ENCODE results near the gene EIF2S1. TPM values are rescaled to one million over a fixed set of nuclear protein-coding genes. Genes with fewer than 3 reads are reported as not detected.
"Not testable (repeated sequence)": the region's sequence is repeated elsewhere in the genome, so short reads cannot be mapped to it uniquely, and the experiment has no call there.

EIF2S1 gene
- total RNA-seq = 145 TPM

DNA sequence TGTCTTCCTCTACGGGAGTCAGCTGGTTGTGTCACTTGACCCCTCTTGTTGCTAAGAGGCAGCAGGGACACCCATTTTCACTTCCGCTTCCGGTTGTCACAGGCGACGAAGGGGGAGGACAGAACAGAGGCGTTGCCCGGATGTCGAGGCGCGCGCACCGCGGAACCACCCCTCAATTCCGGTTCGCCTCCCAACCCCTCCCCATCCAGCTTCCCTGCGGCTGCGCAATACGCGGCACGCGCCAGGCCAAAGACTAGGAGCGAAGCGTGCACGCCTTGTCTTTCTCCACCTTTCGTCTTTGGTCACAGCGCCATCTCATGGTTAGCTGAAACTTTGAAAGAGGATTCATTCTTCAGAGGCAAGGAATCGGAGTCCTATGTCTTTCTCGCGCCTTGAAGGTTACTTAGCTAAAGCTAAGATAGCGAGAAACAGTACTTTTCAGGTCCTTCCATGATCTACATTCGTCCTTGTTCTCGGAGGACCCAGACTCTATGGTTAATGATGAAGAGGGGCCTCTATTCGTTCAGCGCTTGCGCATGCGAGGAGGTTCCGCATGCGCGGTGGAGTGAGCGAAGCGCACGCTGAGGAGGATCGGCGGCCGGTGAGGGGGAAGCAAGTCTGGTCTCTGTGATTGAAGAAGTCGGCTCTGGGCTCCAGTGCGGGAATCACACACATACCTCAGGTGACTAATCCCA lies at the start of gene EIF2S1, which contains the start of gene ATP6V1D:
EIF2S1 (plus strand) TSS at position 554 of the 695 bp plus-strand sequence. CDS start 4,440 bp downstream, outside the sequence.
ATP6V1D (minus strand) TSS at position 30 of the 695 bp plus-strand sequence. CDS start 106 bp downstream, outside the sequence.
- DNase-seq = peak; percentile 100

DNA sequence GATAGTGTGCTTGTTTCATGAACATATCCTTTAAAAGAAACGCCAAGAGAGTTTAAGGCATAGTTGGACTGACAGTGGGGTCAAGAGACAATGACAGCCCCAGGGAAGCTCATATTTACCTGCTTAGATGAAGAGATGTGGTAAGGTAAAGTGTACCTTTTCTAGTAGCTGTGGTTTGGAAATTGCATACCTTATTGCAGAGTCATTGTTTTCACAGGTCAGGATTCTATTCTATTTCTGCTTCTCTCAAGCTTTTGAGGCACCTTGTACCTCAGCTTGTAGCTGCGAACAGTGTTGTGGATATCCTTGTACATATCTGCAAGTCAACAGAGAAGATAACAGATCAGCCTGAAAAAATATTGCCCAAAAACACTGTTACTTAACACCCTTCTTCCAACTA lies 48.3 kb upstream of the EIF2S1 start:
- DNase-seq = no peak

GRCh38 chr14:67313153-67313552 lies 47.0 kb upstream of the EIF2S1 start:
- peak; percentile 3 for DNase-seq

- DNase-seq = no peak
These were observed 42.3 kb upstream of the EIF2S1 start for GRCh38 chr14:67317822-67318221.

- peak; percentile 2 for DNase-seq
These were observed 41.0 kb upstream of the EIF2S1 start for GRCh38 chr14:67319142-67319541.

- DNase-seq = not testable (repeated sequence)
These were observed 30.5 kb upstream of the EIF2S1 start for GRCh38 chr14:67329666-67330065.

GRCh38 chr14:67331368-67332125 lies 28.6 kb upstream of the EIF2S1 start:
- no peak for DNase-seq

- DNase-seq = no peak
These were observed 27.7 kb upstream of the EIF2S1 start for GRCh38 chr14:67332468-67332867.

DNA sequence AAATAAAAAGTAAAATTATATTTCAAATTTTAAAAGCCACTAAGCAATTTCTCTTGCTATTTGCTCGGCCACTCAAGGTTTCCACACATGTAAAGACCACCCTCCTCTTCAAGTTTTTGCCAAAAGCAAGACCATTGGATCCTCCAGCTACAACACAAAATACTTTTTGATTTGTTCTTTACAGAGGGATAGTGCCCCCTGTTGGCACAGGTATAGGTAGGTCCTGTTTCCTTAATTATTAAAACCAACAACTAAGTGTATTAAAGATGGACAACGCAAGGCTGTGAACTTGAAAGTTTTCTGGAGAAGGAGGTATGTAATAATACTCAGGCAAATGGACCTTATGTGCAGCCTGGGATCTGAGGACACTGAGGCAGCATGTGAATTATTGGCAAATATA lies 24.3 kb upstream of the EIF2S1 start:
- peak; percentile 14 for DNase-seq

DNA sequence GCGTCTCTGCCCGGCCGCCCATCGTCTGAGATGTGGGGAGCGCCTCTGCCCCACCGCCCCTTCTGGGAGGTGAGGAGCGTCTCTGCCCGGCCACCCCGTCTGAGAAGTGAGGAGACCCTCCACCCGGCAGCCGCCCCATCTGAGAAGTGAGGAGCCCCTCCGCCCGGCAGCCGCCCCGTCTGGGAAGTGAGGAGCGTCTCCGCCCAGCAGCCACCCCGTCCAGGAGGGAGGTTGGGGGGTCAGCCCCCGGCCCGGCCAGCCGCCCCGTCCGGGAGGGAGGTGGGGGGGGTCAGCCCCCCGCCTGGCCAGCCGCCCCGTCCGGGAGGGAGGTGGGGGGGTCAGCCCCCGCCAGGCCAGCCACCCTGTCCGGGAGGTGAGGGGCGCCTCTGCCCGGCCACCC lies 18.9 kb upstream of the EIF2S1 start:
- DNase-seq = not testable (repeated sequence)

DNA sequence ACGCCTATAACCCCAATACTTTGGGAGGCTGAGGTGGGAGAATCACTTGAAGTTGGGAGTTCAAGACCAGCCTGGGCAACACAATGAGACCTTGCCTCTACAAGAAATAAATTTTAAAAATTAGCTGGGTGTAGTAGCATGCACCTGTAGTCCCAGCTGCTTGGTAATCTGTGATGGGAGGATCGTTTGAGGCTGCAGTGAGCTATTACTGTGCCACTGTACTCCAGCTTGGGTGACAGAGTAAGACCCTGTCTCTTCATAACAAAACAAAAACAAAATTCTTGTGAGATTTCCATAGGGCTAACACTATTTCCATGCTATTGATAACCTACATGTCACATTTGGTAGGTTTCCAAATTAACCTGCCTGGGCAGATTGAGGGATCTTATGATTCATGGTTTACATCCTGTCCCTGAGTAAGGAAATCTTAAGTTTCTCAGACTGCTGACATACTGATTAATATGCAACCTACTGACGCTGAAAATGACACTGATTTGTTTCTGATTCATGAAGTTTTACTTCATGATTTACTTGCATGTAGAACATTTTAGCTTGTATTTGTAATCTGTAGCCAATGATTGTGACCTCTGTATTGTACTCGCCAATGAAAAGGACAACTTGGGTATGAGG lies 16.4 kb upstream of the EIF2S1 start:
- no peak for DNase-seq

GRCh38 chr14:67345583-67345982 lies 14.5 kb upstream of the EIF2S1 start:
- no peak for DNase-seq

DNA sequence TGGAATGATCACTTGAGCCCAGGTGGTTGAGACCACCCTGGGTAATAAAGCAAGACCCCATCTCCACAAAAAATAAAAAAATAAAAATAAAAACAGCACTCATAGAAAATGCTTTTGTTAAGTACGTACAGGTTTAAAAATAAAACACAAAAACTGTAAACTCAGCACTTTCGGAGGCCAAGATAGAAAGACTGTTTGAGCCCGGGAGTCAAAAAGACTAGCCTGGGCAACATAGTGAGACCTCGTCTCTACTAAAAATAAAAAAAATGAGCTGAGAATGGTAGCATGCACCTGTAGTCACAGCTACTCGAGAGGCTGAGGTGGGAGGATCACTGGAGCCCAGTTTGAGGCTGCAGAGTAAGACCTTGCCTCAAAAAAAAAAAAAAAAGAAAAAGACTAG lies 8.1 kb upstream of the EIF2S1 start:
- DNase-seq = no peak

- no peak for DNase-seq
These were observed 2.8 kb upstream of the EIF2S1 start for GRCh38 chr14:67357186-67357968.

- DNase-seq = no peak
These were observed 2.2 kb upstream of the EIF2S1 start for GRCh38 chr14:67357969-67358354.

DNA sequence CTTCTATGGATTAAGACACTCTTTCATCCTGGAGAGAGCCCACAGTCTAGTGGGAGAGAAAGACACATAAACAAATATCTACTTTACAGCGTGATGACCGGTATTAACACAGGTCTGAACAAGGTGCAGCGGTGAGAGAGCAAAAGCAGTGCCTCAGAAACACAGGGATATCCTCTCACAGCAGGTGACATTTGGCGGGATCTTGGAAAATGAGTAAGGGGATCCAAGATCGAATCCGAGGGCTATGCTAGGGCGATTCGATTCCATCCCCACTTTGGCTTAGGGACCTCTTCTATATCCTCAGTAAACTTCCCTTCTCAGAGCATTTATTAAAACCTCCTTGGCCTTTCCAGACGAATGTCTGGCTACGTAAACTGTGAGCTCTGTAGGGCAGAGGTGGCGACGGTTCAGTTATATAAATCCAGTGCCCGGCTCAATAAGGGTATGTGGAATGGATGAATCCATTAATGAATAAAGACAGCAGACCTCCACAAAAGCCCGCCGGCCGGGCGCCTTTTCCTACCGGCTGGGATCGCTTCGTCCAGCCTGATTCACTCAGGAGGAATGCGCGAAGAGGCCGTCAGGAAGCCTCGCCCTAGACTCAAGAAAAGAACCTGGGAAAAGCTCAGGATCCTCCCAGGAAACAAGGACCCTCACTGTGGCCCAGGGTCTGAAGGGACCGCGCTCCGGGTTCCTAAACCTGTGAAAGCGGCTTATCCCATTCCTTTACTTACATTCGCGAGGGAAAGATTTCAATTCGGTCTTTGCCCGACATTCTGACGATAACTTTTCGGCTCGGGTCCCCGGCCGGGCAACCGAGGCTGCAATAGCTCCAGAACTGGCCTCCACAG lies 979 bp upstream of the EIF2S1 start:
- peak; percentile 7 for DNase-seq

DNA sequence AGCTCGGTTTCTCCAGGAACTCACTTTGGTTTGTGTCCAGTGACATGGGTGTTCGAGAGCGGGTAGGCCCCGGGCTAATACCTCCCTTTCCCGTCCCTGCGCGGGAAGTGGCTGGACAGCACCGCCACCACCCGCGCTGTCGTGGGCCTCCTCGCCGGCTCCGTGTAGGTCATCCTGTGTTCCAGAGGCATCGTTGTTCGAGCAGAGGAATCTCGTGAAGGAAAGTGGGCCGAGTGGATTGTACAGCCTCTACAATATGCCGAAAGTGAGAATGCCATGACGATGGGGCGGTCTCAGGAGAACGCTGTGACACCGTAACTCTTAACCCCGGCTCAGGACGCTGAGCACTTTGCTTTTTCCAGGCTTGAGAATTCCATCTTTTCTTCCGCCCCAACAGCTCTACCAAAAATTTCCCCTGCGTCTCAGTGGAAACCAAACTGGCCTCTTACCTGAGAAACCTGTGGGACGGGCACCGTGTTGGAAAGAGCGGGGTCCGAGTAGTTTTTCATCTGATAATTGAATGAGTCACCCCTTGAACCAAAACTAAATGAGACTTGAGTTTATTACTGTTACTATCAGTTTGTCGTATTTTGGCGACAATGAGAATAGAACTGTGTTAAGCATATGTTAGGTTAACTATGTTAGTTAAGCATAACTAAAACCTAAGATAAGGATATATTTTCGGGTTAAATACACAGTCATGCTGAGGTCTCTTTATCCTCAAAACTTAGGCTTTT lies 510 bp downstream of the EIF2S1 start:
- no peak for DNase-seq

GRCh38 chr14:67365476-67365875 lies 5.3 kb downstream of the EIF2S1 start:
- DNase-seq = no peak

DNA sequence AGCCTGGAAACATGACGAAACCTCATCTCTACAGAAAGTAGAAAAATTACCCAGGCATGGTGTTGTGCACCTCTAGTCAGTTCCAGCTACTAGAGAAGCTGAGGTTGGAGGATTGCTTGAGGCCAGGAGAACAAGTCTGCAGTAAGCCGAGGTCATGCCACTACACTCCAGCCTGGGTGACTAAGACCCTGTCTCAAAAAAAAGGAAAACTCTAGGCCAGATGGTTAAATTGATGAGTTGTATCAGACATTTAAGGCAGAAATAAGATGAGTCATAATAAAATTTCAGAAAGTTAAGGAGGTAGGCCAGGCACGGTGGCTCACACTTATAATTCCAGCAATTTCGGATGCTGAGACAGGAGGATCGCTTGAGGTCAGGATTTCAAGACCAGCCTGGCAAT lies 10.7 kb downstream of the EIF2S1 start:
- DNase-seq = no peak
